HG03064 (cell line): Measurements from ENCODE around the gene TNRC6B.

ENCODE experiments used
- ATAC-seq: cut with Tn5 transposase; IDR thresholded peaks from one replicate; pipeline ENCODE4 v1.9.1; 2021; ENCODE audit warnings: low read depth; ENCODE audit not compliant: unreplicated experiment

TNRC6B gene

DNA sequence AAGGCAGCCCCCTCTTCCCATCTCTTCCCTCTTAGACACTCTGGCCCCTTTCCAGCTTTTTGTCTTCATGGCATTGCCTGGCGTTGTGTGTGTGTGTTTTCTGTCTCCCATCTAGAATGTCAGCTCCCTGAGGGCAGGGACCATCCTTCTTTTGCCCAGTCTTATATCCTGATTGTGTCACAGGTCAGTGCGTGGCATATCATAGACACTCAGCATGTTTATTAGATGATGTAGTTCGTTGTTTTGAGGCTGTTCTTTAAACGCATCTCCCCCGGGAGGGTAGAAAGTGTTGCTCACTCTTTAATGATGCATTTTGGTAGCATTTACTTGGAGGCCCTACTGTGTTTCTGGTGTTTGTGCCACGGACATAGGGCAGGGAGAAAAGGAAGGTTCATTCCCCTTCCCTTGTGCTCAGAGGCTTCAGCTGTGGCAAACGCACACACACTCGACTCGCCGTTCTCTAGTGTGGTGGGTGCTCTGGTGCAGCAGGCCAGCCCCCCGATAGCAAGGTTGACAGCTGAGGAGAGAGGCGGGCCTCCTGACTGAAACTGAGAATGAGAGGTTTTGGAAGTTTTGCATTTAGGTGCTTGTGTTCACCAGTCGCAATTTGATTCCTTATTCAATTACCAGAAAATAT is 60.2 kb downstream of the TNRC6B start:
- no peak for ATAC-seq

DNA sequence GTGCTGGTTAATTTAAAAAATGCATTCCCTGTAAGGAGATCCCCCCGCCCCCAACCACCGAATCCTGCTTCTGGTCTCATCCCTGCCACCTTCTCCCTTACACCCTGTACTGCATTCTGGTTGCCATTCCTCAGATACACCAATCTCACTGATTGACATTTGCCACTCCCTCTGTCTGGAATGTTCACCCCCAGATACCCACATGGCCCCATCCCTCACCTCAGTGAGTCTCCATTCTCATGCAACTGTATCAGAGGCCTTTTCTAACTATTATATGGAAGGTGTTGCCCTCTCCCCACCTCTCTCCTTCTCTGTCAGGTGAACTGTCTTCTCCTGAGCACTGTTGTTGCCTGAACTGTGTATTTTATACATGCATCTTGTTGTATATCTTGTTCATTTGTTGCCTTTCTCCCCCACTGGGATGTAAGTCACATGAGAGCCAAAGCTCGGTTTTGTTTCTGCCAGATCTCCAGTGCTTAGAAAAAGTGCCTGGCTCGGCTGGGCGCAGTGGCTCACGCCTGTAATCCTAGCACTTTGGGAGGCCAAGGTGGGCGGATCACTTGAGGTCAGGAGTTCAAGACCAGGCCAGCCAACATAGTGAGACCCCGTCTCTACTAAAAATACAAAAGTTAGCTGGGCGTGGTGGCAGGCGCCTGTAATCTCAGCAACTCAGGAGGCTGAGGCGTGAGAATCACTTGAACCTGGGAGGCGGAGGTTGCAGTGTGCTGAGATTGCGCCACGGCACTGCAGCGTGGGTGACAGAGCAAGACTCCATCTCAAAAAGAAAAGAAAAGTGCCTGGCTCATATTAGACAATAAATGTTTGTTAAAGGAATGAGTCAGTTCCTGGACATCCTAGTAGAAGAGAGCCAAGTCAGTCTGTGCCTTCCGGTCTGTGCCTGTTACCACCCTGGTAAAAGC is 61.0 kb downstream of the TNRC6B start:
- ATAC-seq = no peak

DNA sequence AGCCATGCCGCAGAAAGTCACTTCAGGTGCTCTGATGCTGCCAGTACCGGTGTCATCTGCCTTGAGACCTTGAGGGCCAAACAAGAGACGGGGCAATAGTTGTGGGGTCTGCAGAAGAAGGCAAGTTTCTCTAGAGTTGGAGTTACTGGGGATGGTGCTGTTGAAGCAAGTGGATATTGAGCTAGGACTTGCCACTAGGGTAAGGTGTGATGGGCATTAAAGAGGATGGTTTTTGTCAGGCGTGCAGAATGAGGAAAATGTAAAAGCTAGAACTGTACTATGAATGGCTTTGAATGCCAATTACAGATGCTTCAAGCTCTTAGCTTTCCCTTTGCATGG is 61.6 kb downstream of the TNRC6B start:
- no peak for ATAC-seq

DNA sequence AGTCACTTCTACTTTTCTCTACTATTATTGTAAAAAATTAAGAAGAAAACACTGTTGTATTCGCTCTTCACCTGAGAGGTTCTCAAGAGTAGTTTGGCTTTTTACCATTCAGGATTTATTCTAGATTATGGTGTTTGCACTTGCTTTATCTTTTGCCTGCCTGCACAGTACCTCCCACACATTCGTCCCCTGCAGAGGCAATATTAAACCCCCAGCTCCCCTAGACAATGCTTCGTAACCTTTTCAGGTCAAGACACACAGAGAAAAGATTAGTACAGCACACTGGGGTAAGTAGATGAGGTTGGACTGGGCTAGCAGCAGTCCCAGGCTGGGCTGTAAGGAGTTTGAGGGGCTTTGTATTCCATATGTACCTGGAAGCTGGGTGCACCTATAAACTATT is 62.4 kb downstream of the TNRC6B start:
- no peak for ATAC-seq

DNA sequence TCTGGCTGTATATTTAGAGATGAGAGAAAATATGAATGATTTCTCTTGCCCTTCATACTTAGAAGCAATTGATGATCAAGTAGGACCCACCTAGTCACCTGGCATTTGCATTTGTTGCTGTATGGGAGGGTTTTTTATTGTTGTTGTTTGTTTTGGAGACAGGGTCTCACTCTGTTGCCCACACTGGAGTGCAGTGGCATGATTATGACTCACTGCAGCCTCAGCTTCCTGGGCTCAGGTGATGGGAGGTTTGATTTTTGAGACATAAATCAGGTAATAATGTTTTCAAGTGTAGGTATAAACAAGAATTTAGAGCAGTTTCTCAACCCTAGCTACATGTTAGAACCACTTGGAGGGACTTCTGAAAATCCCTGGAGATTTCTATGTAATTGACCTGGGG is 63.0 kb downstream of the TNRC6B start:
- ATAC-seq = no peak

DNA sequence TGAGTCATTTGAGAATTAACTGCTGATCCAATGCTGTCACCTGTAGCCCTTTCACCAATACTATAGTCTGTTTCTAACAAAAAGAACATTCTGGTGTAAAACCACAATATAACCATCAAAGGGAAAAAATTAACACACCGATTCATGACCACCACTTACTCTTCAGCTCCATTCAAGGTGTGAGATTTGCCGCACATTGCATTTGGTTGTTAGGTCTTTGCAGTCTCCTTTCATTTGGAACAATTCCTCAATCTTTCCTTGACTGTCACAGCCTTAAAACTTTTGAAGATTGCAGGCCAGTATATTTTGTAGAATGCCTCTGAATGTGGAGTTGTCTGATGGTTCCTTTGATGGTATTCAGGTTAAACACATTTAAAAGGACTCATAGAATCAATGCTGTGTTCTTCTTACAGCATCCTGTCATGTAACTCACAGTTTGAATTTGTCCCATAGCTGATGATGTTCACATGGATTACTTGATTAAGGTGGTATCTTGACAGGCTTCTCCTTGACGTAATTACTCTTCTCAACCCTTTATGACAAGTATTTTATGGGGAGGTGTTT is 63.6 kb downstream of the TNRC6B start:
- ATAC-seq = no peak

DNA sequence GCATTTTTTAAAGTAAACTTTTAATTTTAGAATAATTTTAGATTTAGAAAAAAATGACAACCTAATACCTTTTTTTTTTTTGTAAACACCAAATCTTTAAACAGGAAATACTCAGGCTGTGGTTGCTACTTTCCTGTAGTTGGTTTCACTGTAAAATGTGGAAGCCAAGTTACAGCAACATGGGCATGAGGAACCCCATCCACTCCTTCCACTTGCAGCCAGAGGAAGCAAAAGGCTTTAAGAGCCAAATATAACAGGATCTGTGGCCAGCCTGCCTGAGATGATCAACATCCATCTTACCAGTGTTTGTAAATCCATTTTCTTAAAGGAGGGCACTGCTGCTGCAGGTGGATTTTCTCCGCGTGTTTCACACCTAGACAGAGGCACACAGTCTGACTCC is 66.2 kb downstream of the TNRC6B start:
- no peak for ATAC-seq

DNA sequence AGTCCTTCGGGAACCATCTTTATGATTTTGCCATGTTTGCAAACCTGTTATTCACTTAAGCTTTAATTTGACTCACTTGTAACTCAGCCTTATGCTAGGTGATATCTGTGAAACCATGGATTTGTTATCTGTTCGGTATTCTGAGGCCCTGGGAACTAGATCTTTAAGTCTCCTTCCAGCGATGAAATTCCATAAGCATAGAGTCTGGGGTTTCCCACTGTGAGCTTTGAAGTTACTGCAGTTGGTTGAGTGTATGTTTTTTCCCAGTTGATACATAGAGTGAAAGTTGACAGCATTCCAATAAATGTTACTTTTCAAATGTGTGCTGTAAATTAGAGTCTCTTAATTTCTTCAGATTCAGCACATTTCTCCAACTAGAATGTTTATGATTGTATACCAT is 66.9 kb downstream of the TNRC6B start:
- no peak for ATAC-seq

DNA sequence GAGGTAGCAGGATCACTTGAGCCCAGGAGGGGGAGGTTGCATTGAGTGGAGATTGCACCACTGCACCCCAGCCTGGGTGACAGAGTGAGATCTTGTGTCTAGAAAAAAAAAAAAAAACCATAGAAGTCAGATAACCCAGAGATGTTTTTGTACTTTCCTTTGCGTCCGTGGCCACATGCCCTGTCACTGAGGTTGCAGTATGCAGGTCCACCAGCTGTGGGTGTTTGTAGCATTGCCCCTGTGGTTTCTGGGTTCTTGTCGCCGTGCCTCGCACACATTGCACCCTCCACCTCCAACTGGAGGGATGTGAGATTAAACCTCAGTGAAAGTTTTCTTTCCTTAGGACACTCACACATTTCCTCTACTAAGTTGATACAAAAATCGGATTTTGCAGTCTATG is 70.3 kb downstream of the TNRC6B start:
- ATAC-seq = no peak

DNA sequence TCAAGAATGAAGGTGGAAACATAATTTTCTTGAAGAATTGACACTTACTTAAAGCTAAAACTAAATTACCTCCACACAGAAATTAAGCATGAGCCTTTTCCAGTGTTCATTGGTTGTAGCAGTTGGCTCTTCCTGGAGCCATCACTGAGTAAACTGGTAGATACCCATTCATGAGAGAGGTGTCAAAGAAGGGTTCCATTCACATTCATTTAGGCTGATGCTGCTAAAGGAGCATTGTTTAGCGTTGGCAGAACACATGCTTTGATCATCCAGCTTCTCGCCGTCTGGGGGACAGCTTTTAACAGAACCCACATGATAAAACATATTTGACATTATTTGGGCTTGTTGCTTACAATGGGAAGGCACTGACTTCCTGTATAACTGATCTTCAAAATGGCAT is 71.6 kb downstream of the TNRC6B start:
- ATAC-seq = no peak

DNA sequence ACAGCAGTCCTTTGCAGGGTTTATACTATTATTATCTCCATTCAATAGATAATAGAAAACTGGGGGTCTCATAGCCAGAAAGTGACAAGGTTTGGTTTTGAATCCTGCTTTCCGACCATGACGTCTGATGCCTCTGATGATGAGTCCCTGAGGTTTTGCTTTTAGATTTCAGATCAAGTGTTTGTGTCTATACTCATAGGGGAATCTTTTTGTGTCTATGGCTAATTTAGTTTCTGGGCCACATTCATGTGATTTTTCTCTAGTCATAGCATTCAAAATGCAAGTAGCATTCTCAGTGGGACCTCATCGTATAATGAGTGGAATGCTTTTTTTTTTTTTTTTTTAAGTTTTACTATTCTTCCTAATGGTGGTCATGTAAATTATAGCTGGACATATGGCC is 72.9 kb downstream of the TNRC6B start:
- ATAC-seq = no peak

DNA sequence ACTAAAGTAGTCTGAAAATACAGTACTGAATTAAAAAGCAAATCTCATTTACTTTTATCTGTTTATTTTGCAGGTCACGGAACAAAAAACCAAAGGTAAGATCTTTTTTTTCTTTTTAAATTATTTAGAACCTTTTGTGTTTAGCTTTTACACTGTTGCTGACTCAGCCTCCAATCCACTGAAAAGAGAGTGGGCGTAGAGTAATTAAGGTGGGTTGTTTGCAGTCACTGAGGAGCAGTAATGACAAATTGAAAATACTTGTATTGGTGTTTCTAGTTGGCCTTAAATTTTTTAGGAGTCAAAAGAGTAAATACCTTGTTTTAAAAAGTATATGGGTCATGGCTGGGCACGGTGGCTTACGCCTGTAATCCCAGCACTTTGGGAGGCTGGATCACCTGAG is 73.4 kb downstream of the TNRC6B start:
- no peak for ATAC-seq

DNA sequence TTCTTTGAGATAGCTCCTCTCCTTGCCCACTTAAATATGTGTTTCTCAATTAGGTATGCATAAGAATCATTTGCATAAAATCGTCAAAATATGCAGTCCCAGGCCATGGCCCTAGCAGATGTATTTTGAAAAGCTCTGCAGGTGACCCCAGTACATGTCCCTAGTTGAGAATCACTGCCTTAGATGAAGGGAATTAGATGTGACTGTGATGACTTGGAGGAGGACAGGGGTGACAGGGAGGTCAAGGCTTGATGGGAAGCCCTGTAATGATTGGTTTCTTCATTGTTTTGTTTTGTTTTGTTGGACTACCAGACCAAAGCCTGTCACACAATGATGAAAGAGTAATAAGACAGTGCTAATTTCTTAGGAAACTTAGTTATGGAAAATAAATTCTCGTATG is 74.4 kb downstream of the TNRC6B start:
- no peak for ATAC-seq

DNA sequence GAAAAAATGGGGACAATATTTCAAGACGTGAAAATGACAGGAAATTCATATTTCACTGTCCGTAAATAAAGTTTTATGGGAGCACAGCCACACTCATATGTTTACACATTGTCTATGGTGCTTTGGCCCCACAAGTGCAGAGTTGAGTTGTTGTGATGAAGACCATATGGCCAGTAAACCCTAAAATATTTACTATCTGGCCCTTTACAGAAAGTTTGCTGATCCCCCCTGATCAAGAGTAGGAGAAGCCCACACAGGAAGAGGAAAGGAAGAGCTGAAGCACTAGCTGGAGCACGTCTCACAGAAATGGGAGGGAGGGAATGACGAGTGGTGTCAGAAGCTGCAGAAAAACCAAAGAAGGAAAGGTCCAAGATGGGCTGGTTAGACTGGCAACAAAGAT is 78.8 kb downstream of the TNRC6B start:
- no peak for ATAC-seq

DNA sequence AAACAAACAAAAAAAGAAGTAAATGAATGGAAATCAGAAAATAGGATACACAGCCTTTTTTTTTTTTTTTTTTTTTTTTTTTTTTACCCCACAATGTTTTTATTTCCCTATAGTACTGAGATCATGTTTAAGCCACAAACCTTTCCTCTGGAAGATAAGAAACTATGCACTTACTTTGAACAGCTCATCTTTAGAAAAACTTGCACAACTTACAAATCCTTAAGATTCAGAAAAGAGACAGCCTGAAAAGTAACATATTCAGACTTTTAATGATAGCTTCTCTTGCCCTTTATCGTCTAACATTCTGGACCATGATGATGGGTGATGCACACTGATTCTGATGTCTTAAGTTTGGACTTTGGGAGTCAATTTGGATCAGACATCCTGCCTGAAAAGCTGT is 80.3 kb downstream of the TNRC6B start:
- no peak for ATAC-seq

DNA sequence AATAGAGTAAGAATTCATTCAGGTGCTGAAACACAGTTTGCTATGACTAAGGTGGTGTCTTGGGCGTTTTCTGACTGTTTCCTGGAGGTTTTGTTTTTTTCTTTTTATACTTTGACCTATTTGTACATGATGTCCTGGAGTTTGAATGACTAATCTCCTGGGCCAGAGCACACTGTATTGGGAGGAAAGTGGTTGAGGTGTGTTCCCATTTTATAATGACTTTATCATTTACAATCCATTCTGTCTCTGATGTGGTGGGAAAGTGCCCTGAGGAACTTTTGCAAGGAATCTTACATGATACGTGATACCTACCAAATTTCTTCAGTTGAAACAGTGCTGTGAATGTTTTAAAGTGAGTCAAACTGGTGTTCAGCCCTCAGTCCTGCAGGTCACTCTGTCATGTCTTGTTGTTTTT is 80.8 kb downstream of the TNRC6B start:
- ATAC-seq = no peak

DNA sequence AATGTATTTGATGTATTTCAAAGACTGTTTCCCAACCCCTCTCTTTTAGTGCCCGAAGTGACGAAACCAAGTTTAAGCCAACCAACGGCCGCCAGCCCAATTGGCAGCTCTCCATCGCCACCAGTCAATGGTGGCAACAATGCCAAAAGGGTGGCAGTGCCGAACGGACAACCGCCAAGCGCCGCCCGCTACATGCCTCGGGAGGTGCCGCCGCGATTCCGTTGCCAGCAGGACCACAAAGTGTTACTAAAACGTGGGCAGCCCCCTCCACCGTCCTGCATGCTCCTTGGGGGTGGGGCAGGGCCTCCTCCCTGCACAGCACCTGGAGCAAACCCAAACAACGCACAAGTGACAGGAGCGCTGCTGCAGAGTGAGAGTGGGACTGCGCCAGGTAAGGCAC is 84.1 kb downstream of the TNRC6B start:
- ATAC-seq = no peak

DNA sequence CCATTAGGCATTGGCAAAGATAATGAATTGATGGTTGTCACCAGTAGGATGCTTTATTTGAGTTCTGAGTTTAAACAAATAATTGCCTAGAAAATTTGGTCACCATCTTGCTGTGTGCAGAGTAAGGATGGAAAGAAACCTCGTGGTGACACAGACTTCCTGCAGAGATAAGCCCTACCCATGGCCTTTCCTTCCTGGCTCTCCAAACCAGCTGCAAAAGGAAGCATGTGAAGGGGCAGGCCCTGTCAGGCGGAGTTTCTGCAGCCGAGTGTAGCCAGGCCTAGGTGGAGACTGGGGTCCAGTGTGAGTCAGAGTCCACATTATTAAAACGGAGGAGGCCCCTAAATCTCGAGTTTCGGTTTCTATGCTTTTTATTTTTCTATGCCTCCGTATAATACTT is 85.5 kb downstream of the TNRC6B start:
- no peak for ATAC-seq

DNA sequence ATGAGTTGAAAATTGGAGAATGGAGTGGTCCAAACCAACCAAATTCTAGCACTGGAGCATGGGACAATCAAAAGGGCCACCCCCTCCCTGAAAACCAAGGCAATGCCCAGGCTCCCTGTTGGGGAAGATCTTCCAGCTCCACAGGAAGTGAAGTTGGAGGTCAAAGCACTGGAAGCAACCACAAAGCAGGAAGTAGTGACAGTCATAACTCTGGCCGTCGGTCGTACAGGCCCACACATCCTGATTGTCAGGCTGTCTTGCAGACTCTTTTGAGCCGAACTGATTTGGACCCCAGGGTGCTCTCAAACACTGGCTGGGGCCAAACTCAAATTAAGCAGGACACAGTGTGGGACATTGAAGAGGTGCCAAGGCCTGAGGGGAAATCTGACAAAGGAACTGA is 88.1 kb downstream of the TNRC6B start:
- no peak for ATAC-seq

DNA sequence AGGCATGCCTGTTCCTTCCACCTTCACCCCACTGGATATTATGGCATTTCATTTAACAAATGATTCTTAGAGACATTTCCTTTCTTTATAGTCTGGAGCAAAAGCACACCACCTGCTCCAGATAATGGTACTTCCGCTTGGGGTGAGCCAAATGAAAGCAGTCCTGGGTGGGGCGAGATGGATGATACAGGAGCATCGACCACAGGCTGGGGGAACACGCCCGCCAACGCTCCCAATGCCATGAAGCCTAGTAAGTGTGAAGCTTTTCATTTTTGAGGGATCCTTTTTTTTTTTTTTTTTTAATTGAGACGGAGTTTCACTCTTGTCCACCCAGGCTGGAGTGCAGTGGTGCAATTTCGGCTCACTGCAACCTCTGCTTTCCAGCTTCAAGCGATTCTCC is 92.3 kb downstream of the TNRC6B start:
- no peak for ATAC-seq

DNA sequence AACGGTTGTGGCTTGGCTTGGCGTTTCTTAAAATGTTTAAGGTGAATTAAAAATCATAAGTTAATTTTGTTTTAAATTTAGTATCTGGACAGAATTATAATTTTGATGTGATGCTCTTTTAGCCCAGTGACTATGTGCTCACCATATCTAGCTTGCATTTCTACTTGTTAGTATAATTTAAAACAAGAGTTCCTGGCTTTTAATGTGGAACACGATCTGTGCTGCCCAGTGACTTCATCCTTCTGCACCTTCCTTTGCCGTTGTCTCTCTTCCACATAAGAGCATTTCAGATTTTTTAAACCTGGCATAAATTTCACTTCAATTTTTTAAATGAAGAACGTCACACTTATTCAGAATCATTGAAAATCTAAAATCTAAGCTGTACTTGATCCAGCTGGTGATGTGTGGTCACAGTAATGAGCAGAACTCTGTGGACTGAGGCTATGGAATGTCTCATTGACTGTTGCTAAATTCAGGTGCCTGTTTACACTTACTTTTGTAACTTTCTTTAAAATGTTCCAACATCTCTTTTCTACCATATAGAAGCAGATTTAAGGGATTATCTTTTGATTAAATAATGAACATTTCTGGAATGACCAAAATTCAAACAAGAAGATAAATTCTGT is 93.1 kb downstream of the TNRC6B start:
- ATAC-seq = no peak

DNA sequence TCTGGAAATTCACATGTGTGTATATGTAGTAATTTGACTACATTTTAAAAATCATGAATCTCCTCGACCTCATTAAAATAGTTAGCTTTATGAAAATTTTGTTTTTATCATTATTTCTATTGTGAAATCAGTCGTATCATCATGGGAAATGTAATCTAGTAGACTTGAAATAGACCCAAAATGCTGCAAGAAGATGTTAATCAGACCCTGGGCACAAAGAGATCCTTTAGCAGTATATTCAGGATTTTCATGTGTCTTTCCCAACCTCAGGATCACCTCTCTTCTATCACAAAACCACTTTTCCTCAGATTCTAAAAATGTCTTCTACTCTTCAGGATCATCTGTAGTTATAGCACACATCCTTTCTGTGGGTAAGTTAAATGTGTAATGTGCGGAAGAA is 93.7 kb downstream of the TNRC6B start:
- no peak for ATAC-seq
